K562 (cell line): ENCODE data around the gene DIMT1. TPM values are rescaled to one million over a fixed set of nuclear protein-coding genes. Genes with fewer than 3 reads are reported as not detected.
A peak's percentile ranks its signal among the peaks of the same experiment; 100 is the strongest.

Experiments
- CHD4 ChIP-seq: fragments of 200-600 bp; sonication (generic); IDR thresholded peaks from 3 replicates; pipeline ENCODE4 v1.6.1; 2012; ENCODE audit warnings: low read depth, mild to moderate bottlenecking, mixed read lengths, low read length, inconsistent platforms; ENCODE audit not compliant: insufficient read depth, insufficient replicate concordance, poor library complexity, severe bottlenecking
- GABPA ChIP-seq: fragments of 200-800 bp; sonication (Bioruptor generic); conservative IDR thresholded peaks from 2 replicates; pipeline ENCODE4 v1.6.1; 2016; ENCODE audit warnings: low read depth, missing genetic modification characterization, missing compliant biosample characterization
- KLF1 ChIP-seq: fragments of 450-650 bp; IDR thresholded peaks from 2 replicates; pipeline ENCODE4 v1.6.1; 2016; ENCODE audit warnings: missing genetic modification characterization, missing compliant biosample characterization
- YY1 ChIP-seq, 3 experiments: IDR thresholded peaks; 2 replicates each; pipeline ENCODE4 v1.6.1; 2011; ENCODE audit warnings: low read length in 2 of 3, mild to moderate bottlenecking in 2 of 3, moderate library complexity in 2 of 3, borderline replicate concordance in 1 of 3, control low read depth in 1 of 3, low read depth in 1 of 3; ENCODE audit not compliant: insufficient read depth in 3 of 3, insufficient replicate concordance in 2 of 3, control insufficient read depth in 1 of 3, insufficient read length in 1 of 3; ENCODE audit errors: extremely low read depth in 1 of 3
- ZNF561 ChIP-seq: fragments of 450-650 bp; formaldehyde crosslinking; conservative IDR thresholded peaks from 2 replicates; pipeline ENCODE4 v1.4.0; 2020; ENCODE audit warnings: mild to moderate bottlenecking, moderate library complexity
- ZNF695 ChIP-seq: fragments of 450-650 bp; formaldehyde crosslinking; IDR thresholded peaks from 2 replicates; pipeline ENCODE4 v1.4.0; 2020; ENCODE audit warnings: mild to moderate bottlenecking, moderate library complexity
- ZNF79 ChIP-seq: fragments of 250-450 bp; sonication (Bioruptor Pico); IDR thresholded peaks from 2 replicates; pipeline ENCODE4 v1.4.0; 2020; ENCODE audit warnings: low read depth, mild to moderate bottlenecking, moderate library complexity
- polyA plus RNA-seq, 8 experiments: library from polyadenylated mRNA; depleted of rRNA in 4 of 8; stranded (reverse) in 5 of 8; unstranded in 3 of 8; fragments of >200 nt; fragmentation: Nextera tagmentation in 2 of 8; fragmentation: Illumina TruSeq in 1 of 8; extraction: Ambion mirVana in 2 of 8; extraction: Trizol in 1 of 8; gene quantifications; 2 replicates each; pipeline versions ENCODE4 v1.2.1 to v1.2.3, GENCODE V29; 2011 to 2014; ENCODE audit warnings: inconsistent platforms in 1 of 8, missing spikeins in 1 of 8
- total RNA-seq, 7 experiments: library from RNA; depleted of rRNA in 6 of 7; stranded (reverse); fragments of >200 nt in 6 of 7; fragmentation: Illumina TruSeq in 2 of 7; extraction: Trizol in 2 of 7; gene quantifications; 2 replicates each; pipeline versions ENCODE4 v1.2.1 to v1.2.3, GENCODE V29; 2011 to 2021; ENCODE audit warnings: low replicate concordance in 1 of 7
- TF ChIP-seq, protein P1 (sequence below): fragments of 250-450 bp; sonication (Bioruptor Pico); IDR thresholded peaks from 2 replicates; pipeline ENCODE4 v1.9.0; 2021; ENCODE audit warnings: mild to moderate bottlenecking, inconsistent platforms
- TF ChIP-seq, protein P2 (sequence below): sonication (generic); formaldehyde crosslinking; IDR thresholded peaks from 2 replicates; pipeline ENCODE4 v1.8.0; 2022; ENCODE audit warnings: mild to moderate bottlenecking, missing genetic modification reagents
- TF ChIP-seq, protein P3 (sequence below): IDR thresholded peaks from 2 replicates; pipeline ENCODE4 v1.6.1; 2014; ENCODE audit warnings: antibody characterized with exemption
- TF ChIP-seq, protein P4 (sequence below): fragments of 250-450 bp; sonication (Bioruptor Pico); IDR thresholded peaks from 2 replicates; pipeline ENCODE4 v1.8.0; 2021; ENCODE audit warnings: moderate library complexity, mild to moderate bottlenecking, inconsistent platforms
- TF ChIP-seq, protein P5 (sequence below), 2 experiments: IDR thresholded peaks; 2 replicates each; pipeline ENCODE4 v1.6.1; 2012; ENCODE audit warnings: improper control_type of control experiment in 2 of 2, low read depth in 2 of 2, low read length in 2 of 2, borderline replicate concordance in 1 of 2
- TF ChIP-seq, protein P6 (sequence below), 3 experiments: IDR thresholded peaks in 2 of 3; conservative IDR thresholded peaks in 1 of 3; 2 replicates each; pipeline ENCODE4 v1.5.1; 2011 to 2012; ENCODE audit warnings: low read length in 3 of 3, mild to moderate bottlenecking in 3 of 3, control low read depth in 2 of 3, improper control_type of control experiment in 1 of 3, inconsistent platforms in 1 of 3, low read depth in 1 of 3, mixed read lengths in 1 of 3, moderate library complexity in 1 of 3; ENCODE audit not compliant: insufficient read depth in 2 of 3

DIMT1 gene
- total and polyA plus RNA-seq, 9 of the 15 experiments (the other 6 are each of a cell fraction or from before 2014, with no cell fraction given): 28.9 to 85.3 (median 54.1) TPM

DNA sequence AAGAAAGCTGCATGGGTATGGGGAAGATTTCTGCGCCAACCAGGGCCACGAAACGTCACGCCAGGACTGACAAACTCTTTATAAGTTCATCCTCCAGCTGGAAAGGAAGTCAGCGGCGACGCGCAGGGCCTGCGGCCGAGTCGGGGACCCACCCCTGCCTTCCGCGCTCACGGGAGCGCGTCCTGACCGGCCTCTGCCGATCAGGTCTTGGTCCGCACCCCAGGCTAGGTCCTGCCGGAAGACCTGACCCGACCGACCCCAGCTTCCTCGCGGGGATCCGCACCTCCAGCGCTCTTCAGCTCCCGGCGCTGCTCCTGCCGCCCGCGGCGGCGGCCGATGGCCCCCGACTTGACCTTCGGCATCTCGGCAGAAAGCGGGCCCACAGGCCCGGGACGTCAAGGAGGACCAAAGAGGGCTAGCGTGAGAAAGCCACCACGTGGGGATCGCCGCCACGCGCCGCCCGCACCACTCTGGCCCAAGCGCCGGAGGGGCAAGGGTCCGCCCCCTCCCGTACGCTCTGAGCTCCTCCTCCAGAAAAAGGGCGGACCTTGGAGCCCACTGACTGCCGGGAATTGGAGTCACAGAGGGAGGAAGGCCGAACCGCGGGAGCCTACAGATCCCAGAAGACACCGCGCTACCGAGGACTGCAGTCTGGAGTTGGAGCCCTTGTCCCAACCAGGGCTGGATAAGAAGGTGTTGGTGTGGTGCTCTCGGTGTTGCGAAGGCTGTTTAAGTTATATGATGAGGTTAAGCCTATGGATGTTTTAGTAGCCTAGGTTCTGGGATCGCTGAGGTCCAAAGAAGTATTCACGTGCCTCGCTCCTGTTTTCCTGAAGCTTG is at the start of gene DIMT1 (continued):
- TF ChIP-seq, protein P1, sequence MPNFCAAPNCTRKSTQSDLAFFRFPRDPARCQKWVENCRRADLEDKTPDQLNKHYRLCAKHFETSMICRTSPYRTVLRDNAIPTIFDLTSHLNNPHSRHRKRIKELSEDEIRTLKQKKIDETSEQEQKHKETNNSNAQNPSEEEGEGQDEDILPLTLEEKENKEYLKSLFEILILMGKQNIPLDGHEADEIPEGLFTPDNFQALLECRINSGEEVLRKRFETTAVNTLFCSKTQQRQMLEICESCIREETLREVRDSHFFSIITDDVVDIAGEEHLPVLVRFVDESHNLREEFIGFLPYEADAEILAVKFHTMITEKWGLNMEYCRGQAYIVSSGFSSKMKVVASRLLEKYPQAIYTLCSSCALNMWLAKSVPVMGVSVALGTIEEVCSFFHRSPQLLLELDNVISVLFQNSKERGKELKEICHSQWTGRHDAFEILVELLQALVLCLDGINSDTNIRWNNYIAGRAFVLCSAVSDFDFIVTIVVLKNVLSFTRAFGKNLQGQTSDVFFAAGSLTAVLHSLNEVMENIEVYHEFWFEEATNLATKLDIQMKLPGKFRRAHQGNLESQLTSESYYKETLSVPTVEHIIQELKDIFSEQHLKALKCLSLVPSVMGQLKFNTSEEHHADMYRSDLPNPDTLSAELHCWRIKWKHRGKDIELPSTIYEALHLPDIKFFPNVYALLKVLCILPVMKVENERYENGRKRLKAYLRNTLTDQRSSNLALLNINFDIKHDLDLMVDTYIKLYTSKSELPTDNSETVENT (CRISPR knock-in tag): no peak
- TF ChIP-seq YY1 (IDR thresholded peaks at IDR 0.05; ENCODE audit: borderline replicate concordance in 1 of 3, control insufficient read depth in 1 of 3, extremely low read depth in 1 of 3, insufficient read depth in 3 of 3, insufficient read length in 1 of 3, insufficient replicate concordance in 2 of 3, low read depth in 1 of 3, low read length in 2 of 3) (peak in 2 of 3 experiments; percentile 62 to 77), GABPA (tag) (peak; percentile 57), KLF1 (tag) (0 out of 2 replicates have a peak, but pooled peaks have one; percentile 25), CHD4 (no peak), ZNF79 (CRISPR knock-in tag) (no peak), ZNF561 (no peak), ZNF695 (CRISPR knock-in tag) (no peak)
- TF ChIP-seq, protein P2, sequence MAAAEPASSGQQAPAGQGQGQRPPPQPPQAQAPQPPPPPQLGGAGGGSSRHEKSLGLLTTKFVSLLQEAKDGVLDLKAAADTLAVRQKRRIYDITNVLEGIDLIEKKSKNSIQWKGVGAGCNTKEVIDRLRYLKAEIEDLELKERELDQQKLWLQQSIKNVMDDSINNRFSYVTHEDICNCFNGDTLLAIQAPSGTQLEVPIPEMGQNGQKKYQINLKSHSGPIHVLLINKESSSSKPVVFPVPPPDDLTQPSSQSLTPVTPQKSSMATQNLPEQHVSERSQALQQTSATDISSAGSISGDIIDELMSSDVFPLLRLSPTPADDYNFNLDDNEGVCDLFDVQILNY: 0 out of 2 replicates have a peak, but pooled peaks have one; percentile 18
- TF ChIP-seq, protein P3, sequence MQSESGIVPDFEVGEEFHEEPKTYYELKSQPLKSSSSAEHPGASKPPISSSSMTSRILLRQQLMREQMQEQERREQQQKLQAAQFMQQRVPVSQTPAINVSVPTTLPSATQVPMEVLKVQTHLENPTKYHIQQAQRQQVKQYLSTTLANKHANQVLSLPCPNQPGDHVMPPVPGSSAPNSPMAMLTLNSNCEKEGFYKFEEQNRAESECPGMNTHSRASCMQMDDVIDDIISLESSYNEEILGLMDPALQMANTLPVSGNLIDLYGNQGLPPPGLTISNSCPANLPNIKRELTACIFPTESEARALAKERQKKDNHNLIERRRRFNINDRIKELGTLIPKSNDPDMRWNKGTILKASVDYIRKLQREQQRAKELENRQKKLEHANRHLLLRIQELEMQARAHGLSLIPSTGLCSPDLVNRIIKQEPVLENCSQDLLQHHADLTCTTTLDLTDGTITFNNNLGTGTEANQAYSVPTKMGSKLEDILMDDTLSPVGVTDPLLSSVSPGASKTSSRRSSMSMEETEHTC: 0 out of 2 replicates have a peak, but pooled peaks have one; percentile 9
- TF ChIP-seq, protein P4, sequence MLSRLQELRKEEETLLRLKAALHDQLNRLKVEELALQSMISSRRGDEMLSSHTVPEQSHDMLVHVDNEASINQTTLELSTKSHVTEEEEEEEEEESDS: no peak
- TF ChIP-seq, protein P5, sequence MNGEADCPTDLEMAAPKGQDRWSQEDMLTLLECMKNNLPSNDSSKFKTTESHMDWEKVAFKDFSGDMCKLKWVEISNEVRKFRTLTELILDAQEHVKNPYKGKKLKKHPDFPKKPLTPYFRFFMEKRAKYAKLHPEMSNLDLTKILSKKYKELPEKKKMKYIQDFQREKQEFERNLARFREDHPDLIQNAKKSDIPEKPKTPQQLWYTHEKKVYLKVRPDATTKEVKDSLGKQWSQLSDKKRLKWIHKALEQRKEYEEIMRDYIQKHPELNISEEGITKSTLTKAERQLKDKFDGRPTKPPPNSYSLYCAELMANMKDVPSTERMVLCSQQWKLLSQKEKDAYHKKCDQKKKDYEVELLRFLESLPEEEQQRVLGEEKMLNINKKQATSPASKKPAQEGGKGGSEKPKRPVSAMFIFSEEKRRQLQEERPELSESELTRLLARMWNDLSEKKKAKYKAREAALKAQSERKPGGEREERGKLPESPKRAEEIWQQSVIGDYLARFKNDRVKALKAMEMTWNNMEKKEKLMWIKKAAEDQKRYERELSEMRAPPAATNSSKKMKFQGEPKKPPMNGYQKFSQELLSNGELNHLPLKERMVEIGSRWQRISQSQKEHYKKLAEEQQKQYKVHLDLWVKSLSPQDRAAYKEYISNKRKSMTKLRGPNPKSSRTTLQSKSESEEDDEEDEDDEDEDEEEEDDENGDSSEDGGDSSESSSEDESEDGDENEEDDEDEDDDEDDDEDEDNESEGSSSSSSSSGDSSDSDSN (IDR thresholded peaks at IDR 0.05; ENCODE audit: borderline replicate concordance in 1 of 2, low read depth in 2 of 2, low read length in 2 of 2): peak; percentile 74 to 77; a peak in 2 of 4 replicates
- TF ChIP-seq, protein P6, sequence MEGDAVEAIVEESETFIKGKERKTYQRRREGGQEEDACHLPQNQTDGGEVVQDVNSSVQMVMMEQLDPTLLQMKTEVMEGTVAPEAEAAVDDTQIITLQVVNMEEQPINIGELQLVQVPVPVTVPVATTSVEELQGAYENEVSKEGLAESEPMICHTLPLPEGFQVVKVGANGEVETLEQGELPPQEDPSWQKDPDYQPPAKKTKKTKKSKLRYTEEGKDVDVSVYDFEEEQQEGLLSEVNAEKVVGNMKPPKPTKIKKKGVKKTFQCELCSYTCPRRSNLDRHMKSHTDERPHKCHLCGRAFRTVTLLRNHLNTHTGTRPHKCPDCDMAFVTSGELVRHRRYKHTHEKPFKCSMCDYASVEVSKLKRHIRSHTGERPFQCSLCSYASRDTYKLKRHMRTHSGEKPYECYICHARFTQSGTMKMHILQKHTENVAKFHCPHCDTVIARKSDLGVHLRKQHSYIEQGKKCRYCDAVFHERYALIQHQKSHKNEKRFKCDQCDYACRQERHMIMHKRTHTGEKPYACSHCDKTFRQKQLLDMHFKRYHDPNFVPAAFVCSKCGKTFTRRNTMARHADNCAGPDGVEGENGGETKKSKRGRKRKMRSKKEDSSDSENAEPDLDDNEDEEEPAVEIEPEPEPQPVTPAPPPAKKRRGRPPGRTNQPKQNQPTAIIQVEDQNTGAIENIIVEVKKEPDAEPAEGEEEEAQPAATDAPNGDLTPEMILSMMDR (IDR thresholded peaks at IDR 0.05 in 2 of 3, conservative IDR thresholded peaks at IDR 0.05 in 1 of 3; ENCODE audit: insufficient read depth in 2 of 3, low read depth in 1 of 3, low read length in 3 of 3): no peak
